Caco-2 (cell line): ENCODE results near the gene ARHGAP21. TPM values are rescaled to one million over a fixed set of nuclear protein-coding genes. Genes with fewer than 3 reads are reported as not detected.

Experiments
- BruUV-seq: library from RNA; stranded (reverse); fragments of 400-500 nt; replicated peaks from 2 replicates; lab custom pipeline; 2021; lab: Mats Ljungman, UMichigan
- CTCF ChIA-PET: fragments of 300-600 bp; sonication (Branson Sonifier 250); formaldehyde crosslinking; loops from one replicate; lab custom pipeline; 2022; ENCODE audit warnings: antibody characterized with exemption; lab: Charles Lee
- POLR2A ChIA-PET: fragments of 300-600 bp; sonication (Branson Sonifier 250); formaldehyde crosslinking; loops from one replicate; lab custom pipeline; 2022; ENCODE audit warnings: antibody characterized with exemption; lab: Charles Lee
- DNase-seq, 2 experiments: peaks; one replicate each; pipeline versions ENCODE4 v3.0.0 to v3.0.0-alpha.2; 2020 to 2022
- H3K27me3 ChIP-seq: replicated peaks from 2 replicates; pipeline ENCODE4 v1.6.0; 2011; ENCODE audit warnings: low read length; ENCODE audit not compliant: control insufficient read depth, insufficient read depth
- H3K36me3 ChIP-seq: 2 replicates; pipeline ENCODE4 v1.5.1; 2011; ENCODE audit warnings: low read length; ENCODE audit not compliant: control insufficient read depth, insufficient read depth
- H3K4me1 ChIP-seq: fragments of 250-450 bp; sonication (Bioruptor Pico); 2 replicates; pipeline ENCODE4 v1.5.1; 2020; ENCODE audit warnings: mild to moderate bottlenecking
- H3K4me3 ChIP-seq: 2 replicates; pipeline ENCODE4 v1.5.1; 2011; ENCODE audit warnings: low read depth, mild to moderate bottlenecking, control low read depth, low read length
- H3K9me3 ChIP-seq: fragments of 250-450 bp; sonication (Bioruptor Pico); 2 replicates; pipeline ENCODE4 v1.5.1; 2020; ENCODE audit warnings: mild to moderate bottlenecking, moderate library complexity
- H3K27ac Mint-ChIP-seq: one replicate; pipeline ENCODE4 v1.8.0; 2022; ENCODE audit warnings: mixed read lengths; ENCODE audit not compliant: unreplicated experiment
- H3K27me3 Mint-ChIP-seq: one replicate; pipeline ENCODE4 v1.8.0; 2022; ENCODE audit warnings: mixed read lengths; ENCODE audit not compliant: insufficient read depth, unreplicated experiment
- H3K36me3 Mint-ChIP-seq: one replicate; pipeline ENCODE4 v1.8.0; 2022; ENCODE audit warnings: mild to moderate bottlenecking, mixed read lengths; ENCODE audit not compliant: insufficient read depth, unreplicated experiment
- H3K4me1 Mint-ChIP-seq: one replicate; pipeline ENCODE4 v1.8.0; 2022; ENCODE audit warnings: low read depth, mixed read lengths; ENCODE audit not compliant: unreplicated experiment
- H3K4me3 Mint-ChIP-seq: one replicate; pipeline ENCODE4 v1.8.0; 2022; ENCODE audit warnings: mild to moderate bottlenecking, moderate library complexity, mixed read lengths; ENCODE audit not compliant: unreplicated experiment
- H3K9me3 Mint-ChIP-seq: one replicate; pipeline ENCODE4 v1.8.0; 2022; ENCODE audit warnings: mixed read lengths; ENCODE audit not compliant: unreplicated experiment
- CTCF ChIP-seq, 2 experiments: fragments of 200-600 bp in 1 of 2; IDR thresholded peaks; 1 replicate in 1 of 2; 2 replicates in 1 of 2; pipeline versions ENCODE4 v1.5.1 to v1.8.0; 2011 to 2022; ENCODE audit warnings: antibody characterized with exemption in 1 of 2, control low read depth in 1 of 2, inconsistent platforms in 1 of 2, low read depth in 1 of 2, low read length in 1 of 2, mild to moderate bottlenecking in 1 of 2, moderate library complexity in 1 of 2; ENCODE audit not compliant: insufficient read depth in 1 of 2, severe bottlenecking in 1 of 2, unreplicated experiment in 1 of 2
- intact Hi-C: fragments of 100-400 bp; cut with micrococcal nuclease; formaldehyde crosslinking; loops from one replicate; pipeline ENCODE4 v1.10.0; 2022; ENCODE audit not compliant: unreplicated experiment
- total RNA-seq: library from RNA; stranded (reverse); gene quantifications from 2 replicates; pipeline ENCODE4 v1.2.3, GENCODE V29; 2022

The ARHGAP21 gene
- total RNA-seq, 1 experiment from 2014 or later, result 99.1 TPM

DNA sequence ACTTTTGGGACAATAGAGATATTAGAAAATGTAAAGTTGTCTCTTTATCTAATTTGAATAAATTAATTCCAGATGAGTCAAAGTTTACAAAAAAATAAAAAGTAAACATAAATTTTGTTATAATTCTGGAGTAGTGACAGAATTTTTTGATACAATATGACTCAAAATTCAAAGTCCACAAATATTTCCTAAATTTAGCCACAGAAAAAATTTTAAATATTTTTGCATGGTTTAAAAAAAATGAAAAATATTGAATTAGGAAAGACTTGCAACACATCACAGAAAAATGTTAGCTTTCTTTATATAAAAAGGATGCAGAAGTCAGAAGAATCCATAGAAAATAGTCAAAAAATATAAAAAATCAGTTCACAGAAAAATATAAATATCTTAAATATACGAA, 117.7 kb downstream of the ARHGAP21 start:
- intact Hi-C loops, result no loop called here
- BruUV-seq, result no TSS peak
- CTCF ChIA-PET, result no interaction called here

DNA sequence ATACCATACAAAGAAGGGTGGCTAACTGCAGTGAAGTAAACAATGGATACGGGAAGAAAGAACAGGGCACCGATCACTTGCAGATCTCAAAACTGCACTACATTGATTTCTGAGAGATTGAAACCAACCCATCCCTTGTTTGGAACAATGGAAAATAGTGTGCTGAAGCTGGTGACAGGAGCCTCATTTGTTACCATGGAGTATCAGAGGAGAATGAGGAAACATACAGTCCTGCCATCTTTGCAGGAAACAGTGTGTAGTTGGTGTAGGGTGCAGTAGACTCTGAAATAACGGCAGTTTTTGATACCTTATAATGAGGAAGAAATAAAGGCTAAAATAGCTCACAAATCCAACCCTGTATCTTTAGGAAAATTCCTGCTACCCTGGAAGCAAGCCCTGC, 118.5 kb downstream of the ARHGAP21 start:
- Histone ChIP-seq H3K4me3 (no peak overlapping the region), H3K4me1 (no peaks in the 10 kb centered on the region), H3K27me3 (no peaks in the 10 kb centered on the region), H3K9me3 (no peaks in the 10 kb centered on the region), H3K36me3 (no peaks in the 10 kb centered on the region)
- no TSS peak for BruUV-seq
- no peak overlapping the region for H3K4me3 Mint-ChIP-seq
- DNase-seq, result no peak
- ChIA-PET POLR2A (no interaction called here), CTCF (no interaction called here)
- no peaks in the 10 kb centered on the region for H3K9me3 Mint-ChIP-seq
- H3K36me3 Mint-ChIP-seq, result peaks cover 46% of the 10 kb centered on the region
- no peak overlapping the region for H3K27ac Mint-ChIP-seq
- no peak for TF ChIP-seq CTCF (IDR thresholded peaks at IDR 0.05; ENCODE audit: insufficient read depth in 1 of 2, low read depth in 1 of 2, low read length in 1 of 2, severe bottlenecking in 1 of 2, unreplicated experiment in 1 of 2)
- no peaks in the 10 kb centered on the region for H3K27me3 Mint-ChIP-seq
- no peaks in the 10 kb centered on the region for H3K4me1 Mint-ChIP-seq
- intact Hi-C loops, result no loop called here

More for the DNA sequence above, 117.7 kb downstream of the ARHGAP21 start:
- no peak overlapping the region for H3K4me3 Mint-ChIP-seq
- H3K9me3 Mint-ChIP-seq, result no peaks in the 10 kb centered on the region
- TF ChIP-seq CTCF (IDR thresholded peaks at IDR 0.05; ENCODE audit: insufficient read depth in 1 of 2, low read depth in 1 of 2, low read length in 1 of 2, severe bottlenecking in 1 of 2, unreplicated experiment in 1 of 2), result no peak
- H3K4me1 ChIP-seq, result no peaks in the 10 kb centered on the region
- peaks cover 48% of the 10 kb centered on the region for H3K36me3 Mint-ChIP-seq
- H3K27me3 ChIP-seq, result no peaks in the 10 kb centered on the region
- no peaks in the 10 kb centered on the region for H3K36me3 ChIP-seq
- no peaks in the 10 kb centered on the region for H3K9me3 ChIP-seq
- no peak overlapping the region for H3K27ac Mint-ChIP-seq
- POLR2A ChIA-PET, result interaction anchor here (0.6 kb wide), 1 partner anchor 117 kb away, joined by 8 read pairs; no protein-coding TSS in a partner anchor
- H3K4me3 ChIP-seq, result no peak overlapping the region
- H3K27me3 Mint-ChIP-seq, result no peaks in the 10 kb centered on the region
- no peak for DNase-seq
- H3K4me1 Mint-ChIP-seq, result no peaks in the 10 kb centered on the region

DNA sequence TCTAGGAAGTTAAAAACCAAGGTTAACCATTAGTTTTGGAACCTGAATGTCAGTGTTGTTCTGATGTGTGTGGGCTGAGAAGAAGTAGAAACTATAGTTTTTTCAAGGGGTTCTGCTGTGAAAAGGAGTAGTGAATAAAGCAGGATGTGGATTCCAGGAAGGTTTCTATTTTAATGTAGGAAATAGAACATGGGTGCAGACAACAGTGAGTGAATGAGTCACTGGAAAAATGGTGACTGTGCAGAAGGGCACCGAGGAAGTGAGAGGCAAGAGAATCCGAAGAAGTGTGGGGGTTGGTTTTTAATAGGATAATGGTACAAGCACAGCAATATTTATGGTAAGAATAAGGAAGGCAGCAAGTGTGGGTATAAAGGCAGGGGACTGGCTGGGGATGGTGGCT, 120.4 kb downstream of the ARHGAP21 start:
- no peak for DNase-seq
- ChIA-PET CTCF (no interaction called here), POLR2A (no interaction called here)
- no TSS peak for BruUV-seq
- H3K4me1 ChIP-seq, result no peaks in the 10 kb centered on the region
- no peak for TF ChIP-seq CTCF (IDR thresholded peaks at IDR 0.05; ENCODE audit: insufficient read depth in 1 of 2, low read depth in 1 of 2, low read length in 1 of 2, severe bottlenecking in 1 of 2, unreplicated experiment in 1 of 2)
- Mint-ChIP-seq H3K4me3 (no peak overlapping the region), H3K27me3 (no peaks in the 10 kb centered on the region), H3K4me1 (no peaks in the 10 kb centered on the region), H3K36me3 (peaks cover 50% of the 10 kb centered on the region), H3K27ac (no peak overlapping the region), H3K9me3 (no peaks in the 10 kb centered on the region)
- H3K4me3 ChIP-seq, result no peak overlapping the region
- H3K9me3 ChIP-seq, result no peaks in the 10 kb centered on the region
- no peaks in the 10 kb centered on the region for H3K27me3 ChIP-seq
- intact Hi-C loops, result no loop called here
- no peaks in the 10 kb centered on the region; the same call in 1 of the 2 replicates for H3K36me3 ChIP-seq
